ENCODE measurements around the gene HAUS1. TPM values are rescaled to one million over a fixed set of nuclear protein-coding genes. Genes with fewer than 3 reads are reported as not detected.
"Not testable (repeated sequence)": the region's sequence is repeated elsewhere in the genome, so short reads cannot be mapped to it uniquely, and the experiment has no call there.

The HAUS1 gene
- total RNA-seq, 1 experiment from 2014 or later, result 33.3 TPM

- no peaks in the 10 kb centered on the region for H3K9me2 ChIP-seq (ENCODE audit: insufficient read depth)
- H3K4me2 ChIP-seq, result no peak overlapping the region
- no peaks in the 10 kb centered on the region for H3F3A ChIP-seq (ENCODE audit: insufficient read depth, low read depth)
- BruUV-seq (replicated peaks), result no TSS peak
- no peak overlapping the region for H2AFZ ChIP-seq
- H3K27ac ChIP-seq, result no peak overlapping the region
- H3K36me3 ChIP-seq (ENCODE audit: low read depth), result peaks cover 4% of the 10 kb centered on the region; the same call in 1 of the 2 replicates
- intact Hi-C loops (cut with micrococcal nuclease; ENCODE audit: unreplicated experiment), result no loop called here
- DNase-seq, result no peak
- H3K4me3 ChIP-seq, result no peak overlapping the region
- H3K27me3 ChIP-seq (ENCODE audit: insufficient read depth, low read depth), result no peaks in the 10 kb centered on the region
- H4K20me1 ChIP-seq (ENCODE audit: insufficient read depth), result no peaks in the 10 kb centered on the region
- ChIA-PET CTCF (no interaction called here), POLR2A (ENCODE audit: unreplicated experiment) (no interaction called here)
- H3K79me2 ChIP-seq (ENCODE audit: low read depth), result no peaks in the 10 kb centered on the region
- TF ChIP-seq EZH2 (IDR thresholded peaks at IDR 0.05; ENCODE audit: low read depth), result no peak
- no peak for TF ChIP-seq CTCF (conservative IDR thresholded peaks at IDR 0.05)
- H3K9me3 ChIP-seq (ENCODE audit: insufficient read depth, low read depth), result no peaks in the 10 kb centered on the region
- H3K4me1 ChIP-seq (replicated peaks; ENCODE audit: insufficient read depth), result no peaks in the 10 kb centered on the region
Observed at GRCh38 chr18:46130061-46130460, 25.9 kb downstream of the HAUS1 start.

- H3K9me2 ChIP-seq (ENCODE audit: insufficient read depth); H3K4me2 ChIP-seq; BruUV-seq (replicated peaks); H3K4me3 ChIP-seq; H3K27ac ChIP-seq; CTCF ChIA-PET; H2AFZ ChIP-seq; H3K79me2 ChIP-seq (ENCODE audit: low read depth); POLR2A ChIA-PET (ENCODE audit: unreplicated experiment); H3K9me3 ChIP-seq (ENCODE audit: insufficient read depth, low read depth); H3K27me3 ChIP-seq (ENCODE audit: insufficient read depth, low read depth); intact Hi-C loops (cut with micrococcal nuclease; ENCODE audit: unreplicated experiment); H3F3A ChIP-seq (ENCODE audit: insufficient read depth, low read depth); DNase-seq; H3K4me1 ChIP-seq (replicated peaks; ENCODE audit: insufficient read depth); H4K20me1 ChIP-seq (ENCODE audit: insufficient read depth); H3K36me3 ChIP-seq (ENCODE audit: low read depth): not testable (repeated sequence)
Observed at GRCh38 chr18:46130549-46130948, 26.4 kb downstream of the HAUS1 start.

- Histone ChIP-seq H3K79me2 (ENCODE audit: low read depth) (no peaks in the 10 kb centered on the region), H4K20me1 (ENCODE audit: insufficient read depth) (no peaks in the 10 kb centered on the region), H3K4me1 (replicated peaks; ENCODE audit: insufficient read depth) (no peaks in the 10 kb centered on the region), H3K9me2 (ENCODE audit: insufficient read depth) (no peaks in the 10 kb centered on the region), H3K4me3 (no peak overlapping the region), H2AFZ (no peak overlapping the region), H3K27me3 (ENCODE audit: insufficient read depth, low read depth) (no peaks in the 10 kb centered on the region), H3F3A (ENCODE audit: insufficient read depth, low read depth) (no peaks in the 10 kb centered on the region), H3K27ac (no peak overlapping the region), H3K4me2 (no peak overlapping the region), H3K9me3 (ENCODE audit: insufficient read depth, low read depth) (no peaks in the 10 kb centered on the region), H3K36me3 (ENCODE audit: low read depth) (no peaks in the 10 kb centered on the region)
- ChIA-PET POLR2A (ENCODE audit: unreplicated experiment) (no interaction called here), CTCF (no interaction called here)
- intact Hi-C loops (cut with micrococcal nuclease; ENCODE audit: unreplicated experiment), result no loop called here
- TF ChIP-seq CTCF (conservative IDR thresholded peaks at IDR 0.05) (no peak), EZH2 (IDR thresholded peaks at IDR 0.05; ENCODE audit: low read depth) (no peak)
- no TSS peak for BruUV-seq (replicated peaks)
- no peak for DNase-seq
Observed at GRCh38 chr18:46133534-46133933, 29.3 kb downstream of the HAUS1 start.

GRCh38 chr18:46134920-46135675 is 30.9 kb downstream of the HAUS1 start:
- no peak overlapping the region for H2AFZ ChIP-seq
- no peaks in the 10 kb centered on the region for H3K9me2 ChIP-seq (ENCODE audit: insufficient read depth)
- H4K20me1 ChIP-seq (ENCODE audit: insufficient read depth), result no peaks in the 10 kb centered on the region
- no peaks in the 10 kb centered on the region for H3K27me3 ChIP-seq (ENCODE audit: insufficient read depth, low read depth)
- BruUV-seq (replicated peaks), result no TSS peak
- no peaks in the 10 kb centered on the region for H3K36me3 ChIP-seq (ENCODE audit: low read depth)
- H3K4me1 ChIP-seq (replicated peaks; ENCODE audit: insufficient read depth), result no peaks in the 10 kb centered on the region
- no peak for TF ChIP-seq CTCF (conservative IDR thresholded peaks at IDR 0.05)
- TF ChIP-seq EZH2 (IDR thresholded peaks at IDR 0.05; ENCODE audit: low read depth), result no peak
- no peak overlapping the region for H3K27ac ChIP-seq
- no peaks in the 10 kb centered on the region for H3K9me3 ChIP-seq (ENCODE audit: insufficient read depth, low read depth)
- H3K79me2 ChIP-seq (ENCODE audit: low read depth), result no peaks in the 10 kb centered on the region
- no peak for DNase-seq
- CTCF ChIA-PET, result no interaction called here
- no peak overlapping the region for H3K4me2 ChIP-seq
- no peaks in the 10 kb centered on the region for H3F3A ChIP-seq (ENCODE audit: insufficient read depth, low read depth)
- POLR2A ChIA-PET (ENCODE audit: unreplicated experiment), result no interaction called here
- intact Hi-C loops (cut with micrococcal nuclease; ENCODE audit: unreplicated experiment), result no loop called here
- no peak overlapping the region for H3K4me3 ChIP-seq

All from PC-9 (cell line).